NK-92 (cell line): ENCODE data around the gene ARHGAP19.
"Not testable (repeated sequence)": the region's sequence is repeated elsewhere in the genome, so short reads cannot be mapped to it uniquely, and the experiment has no call there.

Source experiments
- DNase-seq: peaks from one replicate; lab custom pipeline; 2025; ENCODE audit not compliant: unreplicated experiment; lab: John Stamatoyannopoulos, UW

Gene ARHGAP19

DNA sequence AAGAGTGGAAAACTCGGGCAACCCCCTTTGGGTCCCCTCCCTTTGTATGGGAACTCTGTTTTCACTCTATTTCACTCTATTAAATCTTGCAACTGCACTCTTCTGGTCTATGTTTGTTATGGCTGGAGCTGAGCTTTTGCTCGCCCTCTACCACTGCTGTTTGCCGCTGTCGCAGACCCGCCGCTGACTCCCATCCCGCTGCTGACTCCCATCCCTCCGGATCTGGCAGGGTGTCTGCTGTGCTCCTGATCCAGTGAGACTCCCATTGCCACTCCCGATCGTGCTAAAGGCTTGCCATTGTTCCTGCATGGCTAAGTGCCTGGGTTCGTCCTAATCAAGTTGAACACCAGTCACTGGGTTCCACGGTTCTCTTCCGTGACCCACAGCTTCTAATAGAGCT, 2.4 kb downstream of the ARHGAP19 start:
- DNase-seq: not testable (repeated sequence)

DNA sequence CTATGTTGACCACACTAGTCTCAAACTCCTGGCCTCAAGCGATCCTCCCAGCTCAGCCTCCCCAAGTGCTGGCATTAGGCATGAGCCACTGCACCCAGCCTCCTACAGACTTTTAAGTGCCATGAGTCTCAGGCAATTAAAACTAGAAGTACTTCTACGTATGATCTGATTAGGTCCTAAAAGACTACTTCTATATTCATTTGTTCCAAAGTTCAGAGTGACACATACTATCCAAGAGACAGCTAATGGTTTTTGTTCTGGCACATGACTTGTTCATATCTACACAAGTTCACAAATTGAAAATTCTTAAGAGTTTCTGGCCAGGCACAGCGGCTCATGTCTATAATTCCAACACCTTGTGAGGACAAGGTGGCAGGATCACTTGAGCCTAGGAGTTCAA, 11.7 kb downstream of the ARHGAP19 start:
- DNase-seq: no peak

DNA sequence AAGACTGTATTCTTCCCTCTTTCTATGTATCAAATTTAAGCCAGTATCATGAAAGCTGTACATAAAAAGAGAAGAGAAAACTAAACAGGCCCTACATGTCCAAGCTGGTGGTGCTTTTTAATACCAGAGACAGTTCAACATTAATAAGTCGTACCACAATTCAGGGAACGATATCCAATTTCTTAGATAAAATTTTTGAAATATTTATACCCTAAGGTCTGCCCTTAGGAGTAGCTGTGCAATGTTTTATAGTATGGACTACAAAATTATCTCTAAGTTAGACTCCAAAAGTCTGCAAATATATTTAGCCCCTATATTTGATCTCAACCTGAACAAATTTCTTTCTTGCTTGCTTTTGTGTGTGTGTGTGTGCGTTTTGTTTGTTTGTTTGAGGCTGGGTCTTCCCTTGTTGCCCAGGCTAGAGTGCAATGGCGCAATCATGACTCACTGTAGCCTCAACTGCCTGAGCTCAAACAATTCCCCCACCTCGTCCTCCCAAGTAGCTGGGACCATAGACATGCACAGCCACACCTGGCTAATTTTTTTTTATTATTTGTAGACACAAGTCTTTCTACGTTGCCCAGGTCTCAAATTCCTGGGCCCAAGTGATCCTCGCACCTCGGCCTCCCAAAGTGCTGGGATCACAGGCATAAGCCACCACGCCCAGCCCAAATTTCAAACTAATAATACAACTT, 13.2 kb downstream of the ARHGAP19 start:
- DNase-seq: no peak

DNA sequence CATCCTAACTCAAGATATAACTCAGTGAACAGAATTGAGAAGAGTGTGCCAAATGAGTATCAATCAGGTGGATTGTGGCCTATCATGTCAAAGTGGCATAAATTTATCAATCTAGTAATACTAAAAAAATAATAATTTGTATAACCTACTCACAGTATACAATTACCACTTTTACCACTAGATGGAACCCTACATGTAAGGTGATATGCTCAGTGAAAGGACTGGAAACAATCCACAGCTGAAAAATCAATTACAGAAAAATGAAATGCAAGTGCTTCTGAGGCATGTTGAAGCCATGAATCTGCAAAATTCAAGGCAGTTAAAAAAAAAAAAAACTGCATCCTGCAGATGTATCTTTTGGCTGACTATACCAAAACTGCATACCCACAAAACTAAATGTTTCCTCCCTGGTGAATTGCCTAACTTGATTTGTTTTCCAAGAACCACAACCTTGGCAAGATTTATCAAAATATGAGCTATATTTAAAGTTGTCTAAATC, 13.9 kb downstream of the ARHGAP19 start:
- no peak for DNase-seq

DNA sequence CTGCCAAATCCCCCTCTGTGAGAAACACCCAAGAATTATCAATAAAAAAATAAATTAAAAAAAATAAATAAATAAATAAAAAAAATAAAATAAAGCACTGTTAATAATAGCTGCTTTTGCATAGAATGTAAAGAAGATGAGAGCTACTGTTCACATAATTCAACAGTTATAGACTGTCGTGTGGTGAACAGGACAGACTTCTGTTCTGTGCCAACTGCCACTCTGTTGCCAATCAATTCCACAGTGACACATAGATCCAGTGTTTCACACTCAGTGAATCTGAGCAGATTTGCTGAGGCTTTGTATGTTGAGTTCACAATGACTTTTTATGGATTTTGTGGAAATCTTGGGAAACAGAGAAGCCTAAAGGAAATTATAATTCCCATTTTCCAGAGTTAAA, 14.9 kb downstream of the ARHGAP19 start:
- no peak for DNase-seq

DNA sequence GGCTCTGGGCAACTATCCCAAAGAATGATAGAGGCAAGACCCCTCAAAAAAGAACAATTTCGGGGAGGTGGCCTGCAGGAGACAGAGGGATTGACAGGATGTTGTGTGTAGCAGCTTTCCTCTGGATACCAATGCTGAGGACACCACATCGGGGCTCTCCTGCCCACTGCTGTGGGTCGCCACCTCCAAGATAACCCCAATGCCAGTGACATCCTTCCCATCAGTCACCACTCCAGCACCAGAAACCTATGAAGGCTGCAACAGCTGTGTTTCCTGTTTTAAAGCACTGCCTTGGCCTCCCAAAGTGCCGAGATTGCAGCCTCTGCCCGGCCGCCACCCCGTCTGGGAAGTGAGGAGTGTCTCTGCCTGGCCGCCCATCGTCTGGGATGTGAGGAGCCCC, 17.6 kb downstream of the ARHGAP19 start:
- no peak for DNase-seq

DNA sequence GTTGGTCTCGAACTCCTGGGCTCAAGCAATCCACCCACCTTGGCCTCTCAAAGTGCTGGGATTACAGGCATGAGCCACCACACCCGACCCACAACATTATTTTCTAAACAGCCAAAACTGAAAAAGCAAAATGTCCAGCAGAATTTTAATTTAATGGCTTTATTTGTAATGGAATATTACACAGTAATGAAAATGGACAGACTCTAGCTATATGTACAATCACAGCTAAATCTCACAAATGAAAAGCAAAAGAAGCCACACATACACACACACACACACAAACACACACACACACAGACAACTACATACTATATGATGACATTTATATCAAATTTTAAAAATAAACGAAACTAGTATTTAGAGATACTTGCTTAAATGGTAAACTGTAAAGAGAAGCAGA, 18.7 kb downstream of the ARHGAP19 start:
- no peak for DNase-seq

DNA sequence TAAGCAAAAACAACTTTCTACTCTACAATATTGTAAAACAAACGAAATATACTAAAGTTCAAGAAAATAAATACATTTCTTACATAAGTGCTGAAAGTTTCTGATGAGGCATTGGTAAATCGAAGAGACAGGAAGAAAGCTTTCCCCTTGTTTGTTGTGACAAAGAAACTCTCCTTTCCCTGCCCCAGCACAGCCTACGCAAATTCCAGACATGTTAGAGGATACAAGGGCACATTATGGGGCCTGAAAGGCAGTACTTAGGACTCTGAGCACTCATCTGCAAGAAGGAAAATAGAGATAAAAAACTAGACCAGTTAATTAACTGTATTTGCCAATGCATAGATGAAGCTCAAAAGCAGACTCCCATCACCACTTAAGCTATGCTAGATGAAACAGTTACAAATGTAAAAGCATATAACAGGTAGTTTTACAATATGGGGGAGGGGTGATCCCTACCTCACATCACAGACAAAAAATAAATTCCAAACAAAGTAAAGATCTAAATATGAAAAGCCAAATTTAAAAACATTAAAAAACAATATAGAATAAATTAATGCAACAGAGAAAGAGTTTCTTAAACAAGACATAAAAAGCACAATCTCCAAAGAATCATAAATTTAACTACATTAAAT, 21.8 kb downstream of the ARHGAP19 start:
- DNase-seq: no peak

DNA sequence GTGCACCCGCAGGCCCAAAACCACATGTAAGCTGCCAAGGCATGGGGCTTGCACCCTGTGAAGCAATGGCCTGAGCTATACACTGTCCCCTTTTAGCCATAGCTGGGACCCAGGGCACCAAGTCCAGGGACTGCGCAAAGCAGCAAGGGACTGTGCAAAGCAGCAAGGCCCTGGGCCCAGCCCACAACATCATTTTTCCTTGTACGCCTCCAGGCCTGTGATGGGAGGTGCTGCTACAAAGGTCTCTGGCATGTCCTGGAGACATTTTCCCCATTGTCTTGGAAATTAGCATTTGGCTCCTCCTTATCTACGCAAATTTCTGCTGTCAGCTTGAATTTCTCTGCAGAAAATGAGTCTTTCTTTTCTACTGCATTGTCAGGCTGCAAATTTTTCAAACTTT, 24.8 kb downstream of the ARHGAP19 start:
- no peak for DNase-seq

DNA sequence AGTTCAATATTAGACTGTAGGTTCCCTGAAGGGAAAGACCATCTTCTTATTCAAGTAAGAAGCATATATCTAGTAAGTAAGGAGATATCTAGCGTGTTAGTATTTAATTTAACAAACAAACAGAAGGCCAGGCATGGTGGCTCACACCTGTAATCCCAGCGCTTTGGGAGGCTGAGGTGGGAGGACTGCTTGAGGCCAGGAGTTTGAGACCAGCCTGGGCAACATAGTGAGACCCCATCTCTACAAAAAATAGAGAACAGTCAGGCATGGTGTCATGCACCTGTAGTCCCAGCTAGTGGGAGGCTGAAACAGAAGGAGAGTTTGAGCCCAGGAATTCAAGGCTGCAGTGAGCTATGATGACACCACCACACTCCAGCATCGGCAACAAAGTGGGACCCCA, 27.3 kb downstream of the ARHGAP19 start:
- not testable (repeated sequence) for DNase-seq

DNA sequence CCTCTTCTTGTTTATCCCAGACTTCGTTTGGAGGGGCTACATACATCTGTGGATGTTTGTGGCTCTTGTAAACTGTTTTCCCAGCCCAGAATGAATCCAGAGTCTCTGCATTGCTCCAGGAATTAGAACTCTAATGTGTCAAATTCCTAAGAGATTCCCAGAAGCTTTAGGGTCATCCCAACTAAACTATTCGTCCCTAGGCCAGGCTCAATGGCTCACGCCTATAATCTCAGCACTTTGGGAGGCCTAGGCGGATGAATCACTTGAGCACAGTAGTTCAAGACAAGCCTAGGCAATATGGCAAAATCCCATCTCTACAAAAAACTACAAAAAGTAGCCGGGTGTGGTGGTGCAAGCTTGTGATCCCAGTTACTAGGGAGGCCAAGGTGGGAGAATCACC, 28.5 kb downstream of the ARHGAP19 start:
- no peak for DNase-seq

DNA sequence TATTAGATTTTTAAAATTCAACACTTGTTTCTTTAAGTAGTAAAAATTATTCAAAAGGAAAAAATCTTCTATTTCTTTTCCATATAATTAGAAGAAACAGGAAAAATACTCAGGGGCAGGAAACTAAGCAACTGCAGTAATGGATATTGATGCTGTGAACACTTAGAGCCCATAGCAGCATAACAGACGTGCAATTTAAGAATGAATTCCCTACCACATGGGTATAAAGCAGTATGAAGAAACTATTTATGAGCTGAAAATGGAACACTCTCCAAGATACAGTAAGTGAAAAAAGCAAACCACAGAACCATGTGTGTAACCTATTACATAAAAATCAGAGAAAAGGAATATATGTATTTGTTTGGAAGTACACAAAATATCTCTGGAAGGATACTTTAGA, 30.8 kb downstream of the ARHGAP19 start:
- DNase-seq: no peak

DNA sequence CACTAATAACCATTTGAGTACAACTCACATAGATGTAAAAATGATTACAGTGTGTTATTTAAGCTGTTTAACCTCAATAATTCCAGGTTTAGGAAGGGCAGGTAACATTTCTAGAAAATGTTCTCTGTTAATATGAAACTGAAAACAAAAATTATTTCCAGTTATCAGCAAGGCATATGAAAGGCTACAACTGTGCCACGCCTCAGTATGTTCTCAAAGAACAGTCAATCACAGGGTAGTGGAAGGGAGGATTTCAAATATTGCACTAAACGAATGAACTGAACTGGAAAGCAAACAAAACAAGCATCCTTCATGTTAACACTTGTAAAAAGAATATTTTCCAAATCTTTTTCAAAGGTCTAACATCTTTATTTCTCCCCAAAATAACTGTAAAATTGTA, 31.3 kb downstream of the ARHGAP19 start:
- no peak for DNase-seq

DNA sequence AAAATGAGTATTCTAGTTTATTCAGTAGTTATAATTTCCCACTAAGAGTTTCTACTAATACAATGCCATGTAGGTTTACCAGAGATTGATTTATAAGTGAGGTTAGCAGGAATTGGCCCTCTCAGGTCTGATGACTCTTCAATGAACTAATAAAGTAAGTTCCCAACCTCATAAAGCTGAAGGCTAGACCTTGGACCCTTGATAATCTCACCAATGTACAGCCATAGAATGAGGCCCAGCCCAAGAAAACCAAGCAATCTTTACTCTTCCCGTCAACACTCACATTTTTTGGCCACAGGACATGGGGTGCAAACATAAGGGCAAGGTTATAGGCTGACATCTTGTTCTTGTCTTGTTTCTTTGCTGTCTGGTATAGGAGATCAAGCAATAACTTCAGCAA, 33.3 kb downstream of the ARHGAP19 start:
- no peak for DNase-seq

DNA sequence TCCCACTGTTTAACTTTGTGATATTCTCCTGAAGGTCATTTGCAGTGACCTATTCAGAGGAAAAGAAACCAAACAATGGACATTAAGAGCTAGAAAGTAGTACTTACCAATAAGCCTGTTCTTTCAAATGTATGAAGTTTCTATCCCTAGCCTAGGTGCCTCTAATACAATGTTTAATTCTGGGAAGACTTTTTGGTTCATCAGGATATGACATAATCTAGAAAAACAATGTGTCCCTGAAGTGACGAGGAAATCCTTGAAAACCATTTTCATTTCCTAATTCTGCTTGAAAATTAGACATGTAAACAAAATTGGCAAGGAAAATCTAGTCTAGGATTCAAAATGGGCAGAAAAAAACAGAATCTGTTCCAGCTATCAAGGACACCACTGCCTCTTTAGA, 36.1 kb downstream of the ARHGAP19 start:
- no peak for DNase-seq

DNA sequence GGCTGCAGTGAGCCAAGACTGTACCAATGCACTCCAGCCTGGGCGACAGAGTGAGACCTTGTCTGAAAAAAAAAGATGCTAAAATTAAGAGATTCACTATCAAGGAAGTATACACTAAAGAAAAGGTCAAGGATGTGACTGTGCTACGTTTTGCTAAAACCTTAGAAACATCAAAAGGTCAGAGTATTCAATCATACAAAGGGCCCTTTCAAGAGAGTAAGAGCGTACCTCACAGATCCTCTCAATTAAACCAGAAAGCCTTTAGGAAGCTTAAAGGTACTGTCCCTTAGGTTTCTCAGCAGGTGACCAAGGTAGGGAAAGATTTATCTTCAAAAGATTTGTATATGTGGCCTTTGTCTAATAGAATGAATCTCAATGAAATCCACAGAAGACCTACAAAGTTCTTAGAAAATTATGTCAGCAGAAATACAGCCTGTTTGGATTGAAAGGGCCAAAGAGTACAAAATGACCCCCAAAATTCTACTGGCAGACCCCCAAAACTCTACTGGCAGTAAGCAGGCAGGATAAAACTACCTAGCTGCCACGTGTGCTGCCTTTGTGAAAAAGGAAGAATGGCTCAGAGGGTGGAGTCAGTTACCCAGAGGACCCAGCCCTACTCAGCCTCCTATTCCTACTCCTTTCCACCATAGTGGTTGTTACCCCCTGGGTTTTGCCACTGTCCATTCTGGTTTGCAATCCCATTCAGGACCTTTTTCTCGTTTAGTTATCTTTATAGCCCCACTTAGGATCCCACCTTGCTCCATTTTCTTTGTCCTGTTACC, 36.7 kb downstream of the ARHGAP19 start:
- DNase-seq: no peak

DNA sequence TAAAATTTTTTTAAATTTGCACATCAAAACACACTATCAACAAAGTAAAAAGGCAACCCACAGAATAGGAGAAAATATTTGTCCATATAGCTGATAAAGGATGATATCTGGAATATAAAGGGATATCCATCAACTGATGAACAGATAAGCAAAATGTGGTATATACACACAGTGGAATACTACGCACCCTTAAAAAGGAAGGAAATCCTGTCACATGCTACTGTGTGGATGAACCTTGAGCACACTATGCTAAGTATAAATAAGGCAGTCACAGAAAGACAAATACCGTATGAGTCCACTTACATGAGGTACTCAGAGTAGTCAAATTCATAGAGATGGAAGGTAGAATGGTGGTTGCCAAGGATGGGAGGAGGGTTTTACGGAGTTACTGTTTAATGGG, 37.7 kb downstream of the ARHGAP19 start:
- DNase-seq: no peak

DNA sequence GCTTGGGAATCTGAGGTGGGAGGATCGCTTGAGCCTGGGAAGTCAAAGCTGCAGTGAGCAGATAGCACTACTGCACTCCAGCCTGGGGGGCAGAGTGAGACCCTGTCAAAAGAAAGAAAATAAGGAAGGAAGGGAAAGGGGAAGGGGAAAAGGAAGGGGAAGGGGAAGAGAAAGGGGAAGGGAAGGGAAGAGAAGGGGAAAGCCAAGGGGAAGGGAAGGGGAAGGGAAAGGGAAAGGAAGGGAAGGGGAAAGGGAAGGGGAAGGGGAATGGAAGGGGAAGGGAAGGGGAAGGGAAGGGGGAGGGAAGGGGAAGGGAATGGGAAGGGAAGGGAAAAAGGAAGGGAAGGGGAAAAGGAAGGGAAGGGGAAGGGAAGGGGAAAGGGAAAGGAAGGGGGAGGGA, 41.5 kb downstream of the ARHGAP19 start:
- no peak for DNase-seq

DNA sequence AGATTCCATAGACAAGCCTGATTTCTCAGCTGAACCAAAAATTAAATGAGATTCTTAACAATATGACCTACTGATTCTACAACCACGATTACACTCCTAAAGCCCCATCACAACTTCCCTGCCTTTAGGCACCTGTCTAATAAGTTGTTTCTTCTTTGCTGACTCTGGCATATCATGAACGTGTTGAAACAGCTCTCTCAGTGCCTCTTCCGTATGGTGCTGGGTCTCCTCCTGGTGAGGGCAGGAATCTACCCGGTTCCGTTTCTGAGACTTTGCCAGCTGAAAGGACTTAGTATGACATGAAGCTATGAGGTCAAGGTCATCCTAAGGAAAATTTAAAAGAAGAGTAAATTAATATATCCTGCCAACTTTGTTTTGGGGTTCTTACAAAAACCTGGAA, 48.6 kb downstream of the ARHGAP19 start:
- no peak for DNase-seq

DNA sequence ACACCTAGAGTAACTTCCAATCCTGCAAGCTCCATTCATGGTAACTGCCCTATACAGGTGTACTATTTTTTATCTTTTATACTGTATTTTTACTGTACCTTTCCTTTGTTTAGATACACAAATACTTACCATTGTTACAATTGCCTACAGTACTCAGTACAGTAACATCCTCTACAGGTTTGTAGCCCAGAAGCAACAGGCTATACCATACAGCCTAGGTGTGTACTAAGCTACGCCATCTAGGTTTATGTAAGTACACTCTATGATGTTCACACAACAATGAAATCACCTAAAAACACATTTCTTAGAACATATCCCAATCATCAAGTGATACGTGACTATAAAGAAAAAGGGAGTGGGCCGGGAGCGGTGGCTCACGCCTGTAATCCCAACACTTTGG, 53.6 kb downstream of the ARHGAP19 start:
- DNase-seq: no peak

DNA sequence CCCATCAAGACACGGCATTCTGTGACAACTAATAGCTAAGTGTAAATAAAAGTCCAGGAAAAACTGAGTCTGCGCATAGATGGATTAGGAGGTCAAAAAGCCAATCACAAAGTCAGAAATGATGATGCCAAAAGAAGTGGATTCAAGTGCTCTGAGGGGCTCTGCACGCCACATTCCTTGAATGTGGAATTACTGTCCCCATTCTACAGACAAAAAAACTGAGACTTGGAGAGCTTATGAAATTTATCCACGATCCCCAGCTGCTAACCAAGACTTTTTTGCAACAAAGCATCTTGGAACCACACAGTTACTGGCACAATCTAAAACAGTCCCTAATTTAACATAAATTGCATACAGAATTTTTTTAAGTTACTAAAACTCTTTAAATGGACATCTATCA, 57.1 kb downstream of the ARHGAP19 start:
- DNase-seq: no peak

DNA sequence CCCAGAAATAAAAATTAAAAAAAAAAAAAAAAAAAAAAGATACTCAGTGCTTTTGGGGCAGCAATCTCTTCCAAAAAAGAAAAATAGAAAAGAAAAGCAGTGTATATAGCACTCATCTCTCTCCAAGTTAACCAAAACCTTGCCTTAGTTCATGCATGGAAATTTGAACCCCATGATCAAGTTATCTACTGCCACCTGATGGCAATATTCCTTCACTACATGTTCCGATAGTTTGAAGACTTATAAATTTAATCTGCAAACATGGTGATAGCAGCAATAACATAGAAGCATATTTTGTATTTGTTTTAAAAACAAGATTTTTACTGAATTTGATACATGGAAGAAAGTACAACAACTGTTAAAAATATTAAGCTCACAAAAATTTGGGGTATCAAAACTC, 58.0 kb downstream of the ARHGAP19 start:
- DNase-seq: no peak
